ENCODE measurements around the gene WDR33. TPM values are rescaled to one million over a fixed set of nuclear protein-coding genes. Genes with fewer than 3 reads are reported as not detected.

WDR33 gene
- total and polyA plus RNA-seq, 2 of the 13 experiments (the other 11 are each of a cell fraction or from before 2014, with no cell fraction given): 54.9 to 78.2 TPM

GRCh38 chr2:127681976-127682857 lies 128.8 kb downstream of the WDR33 start:
- no peaks in the 10 kb centered on the region; the same call in 1 of the 2 replicates for H4K20me1 ChIP-seq (ENCODE audit: insufficient read depth, low read length)
- DNase-seq (ENCODE audit: low spot score) (no peak), FAIRE-seq (no peak), ATAC-seq (no peak)
- BruUV-seq (replicated peaks): no TSS peak
- H3K4me2 ChIP-seq (ENCODE audit: low read depth, low read length): no peak overlapping the region
- 34% methylated on average over 6 of the region's 6 CpGs for WGBS (ENCODE audit: low lambda C conversion rate)
- peaks cover 9 to 65% of the 10 kb centered on the region in 2 experiments for H3K27me3 ChIP-seq (ENCODE audit: control insufficient read depth in 1 of 2, insufficient read depth in 2 of 2, low read length in 2 of 2)
- H3K9me3 ChIP-seq (ENCODE audit: low read length): no peaks in the 10 kb centered on the region
- CTCF ChIA-PET (ENCODE audit: low intra/inter-chr PET ratio, low total read pairs): no interaction called here
- no peak overlapping the region for H3K4me3 ChIP-seq (replicated peaks in 1 of 3; ENCODE audit: insufficient read depth in 1 of 3, low read depth in 2 of 3, low read length in 3 of 3)
- TF ChIP-seq ZNF770 (CRISPR knock-in tag; IDR thresholded peaks at IDR 0.05) (no peak), NFATC3 (CRISPR knock-in tag; IDR thresholded peaks at IDR 0.05) (no peak), U2AF2 (IDR thresholded peaks at IDR 0.05; ENCODE audit: low read depth, low read length) (peak; percentile 76; the same call in 1 of the 2 replicates), THAP7 (CRISPR knock-in tag; IDR thresholded peaks at IDR 0.05) (no peak), ZFP41 (CRISPR knock-in tag; IDR thresholded peaks at IDR 0.05; ENCODE audit: borderline replicate concordance) (no peak), ARHGAP35 (CRISPR knock-in tag; IDR thresholded peaks at IDR 0.05; ENCODE audit: borderline replicate concordance) (no peak), SIX1 (CRISPR knock-in tag; IDR thresholded peaks at IDR 0.05; ENCODE audit: borderline replicate concordance) (no peak), ZNF512 (CRISPR knock-in tag; IDR thresholded peaks at IDR 0.05) (0 out of 2 replicates have a peak, but pooled peaks have one; percentile 35)
- no peaks in the 10 kb centered on the region for H3K79me2 ChIP-seq (ENCODE audit: insufficient read depth, low read length)
- intact Hi-C loops (cut with micrococcal nuclease; ENCODE audit: unreplicated experiment) (no loop called here), in situ Hi-C loops (cut with HindIII; ENCODE audit: extremely low pct_ligation_motif_present, low pct_unique_long_range_greater_than_20kb) (no loop called here)
- H3K4me1 ChIP-seq (ENCODE audit: insufficient read depth, low read length): peaks cover 15% of the 10 kb centered on the region
- no peak overlapping the region for H3K9ac ChIP-seq (ENCODE audit: insufficient read depth, low read depth, low read length)
- no peaks in the 10 kb centered on the region for H3K36me3 ChIP-seq (replicated peaks in 1 of 2; ENCODE audit: control insufficient read depth in 1 of 2, insufficient read depth in 2 of 2, low read length in 2 of 2)
- POLR2A ChIA-PET: no interaction called here
- H2AFZ ChIP-seq (ENCODE audit: low read length): no peak overlapping the region
- no peak overlapping the region for H3K27ac ChIP-seq (ENCODE audit: extremely low read length, insufficient read depth, low read length)
